A549 (cell line): ENCODE data around the gene WSCD2. TPM values are rescaled to one million over a fixed set of nuclear protein-coding genes. Genes with fewer than 3 reads are reported as not detected.

Source experiments
- ATAC-seq, 2 experiments: fragments of 200-7000 bp in 1 of 2; fragments of >200 bp in 1 of 2; cut with Nextera tagmentation in 1 of 2; cut with Tn5 transposase in 1 of 2; 3 replicates each; pipeline versions ENCODE4 v1.8.0 to v1.9.1; 2018 to 2020; ENCODE audit warnings: mild to moderate bottlenecking in 1 of 2, moderate library complexity in 1 of 2
- CTCF ChIA-PET: fragments of 300-600 bp; sonication (Branson Sonifier 250); formaldehyde crosslinking; extraction: SDS; loops from one replicate; lab custom pipeline; 2021; ENCODE audit warnings: antibody characterized with exemption, inconsistent platforms; lab: Yijun Ruan, JAX
- POLR2A ChIA-PET: fragments of 350-600 bp; formaldehyde crosslinking; extraction: SDS; loops from one replicate; lab custom pipeline; 2021; ENCODE audit warnings: antibody characterized with exemption, inconsistent platforms; lab: Yijun Ruan, JAX
- DNase-seq, 2 experiments: peaks; one replicate each; pipeline versions ENCODE4 v3.0.0 to v3.0.0-alpha.2; 2011 to 2016; ENCODE audit warnings: low read depth in 1 of 2, low spot score in 1 of 2
- FAIRE-seq: peaks from 2 replicates; lab custom pipeline; 2011; peaks lifted over from hg19 to GRCh38; lab: Jason Lieb, UNC
- H3K27ac ChIP-seq, 2 experiments: fragments of >200 bp; sonication (Bioruptor Twin); formaldehyde crosslinking; 3 replicates each; pipeline ENCODE4 v1.5.1; 2016 to 2017
- H3K4me1 ChIP-seq: fragments of >200 bp; sonication (Bioruptor Twin); formaldehyde crosslinking; 3 replicates; pipeline ENCODE4 v1.6.1; 2016
- H3K4me2 ChIP-seq: fragments of >200 bp; sonication (Bioruptor Twin); formaldehyde crosslinking; 3 replicates; pipeline ENCODE4 v1.6.1; 2016
- H3K4me3 ChIP-seq: fragments of >200 bp; sonication (Bioruptor Twin); formaldehyde crosslinking; 3 replicates; pipeline ENCODE4 v1.5.1; 2016
- H3K9me3 ChIP-seq: fragments of >200 bp; sonication (Bioruptor Twin); formaldehyde crosslinking; 3 replicates; pipeline ENCODE4 v1.6.1; 2016
- BHLHE40 ChIP-seq: IDR thresholded peaks from 2 replicates; pipeline ENCODE4 v1.6.1; 2012; ENCODE audit warnings: low read depth, low read length, inconsistent platforms
- CBX2 ChIP-seq: fragments of 200-600 bp; sonication (generic); IDR thresholded peaks from 2 replicates; pipeline ENCODE4 v1.6.1; 2016; ENCODE audit warnings: low read depth, mild to moderate bottlenecking, borderline replicate concordance
- CEBPB ChIP-seq, 2 experiments: fragments of >200 bp in 1 of 2; sonication (Bioruptor Twin) in 1 of 2; formaldehyde crosslinking in 1 of 2; IDR thresholded peaks; 2 replicates each; pipeline ENCODE4 v1.6.1; 2012 to 2016
- E2F6 ChIP-seq: IDR thresholded peaks from 2 replicates; pipeline ENCODE4 v1.6.1; 2012; ENCODE audit warnings: low read depth, borderline replicate concordance
- EHF ChIP-seq: fragments of 250-450 bp; sonication (Bioruptor Pico); IDR thresholded peaks from 2 replicates; pipeline ENCODE4 v1.5.0; 2020; ENCODE audit warnings: mild to moderate bottlenecking
- EP300 ChIP-seq, 2 experiments: fragments of >200 bp; sonication (Bioruptor Twin); formaldehyde crosslinking; IDR thresholded peaks; 2 replicates in 1 of 2; 3 replicates in 1 of 2; pipeline ENCODE4 v1.6.1; 2016 to 2017
- FOSL2 ChIP-seq, 2 experiments: fragments of 450-650 bp in 1 of 2; fragments of >200 bp in 1 of 2; sonication (Bioruptor Twin) in 1 of 2; formaldehyde crosslinking; IDR thresholded peaks; 2 replicates each; pipeline versions ENCODE4 v1.5.0 to v1.6.1; 2016 to 2020; ENCODE audit warnings: mild to moderate bottlenecking in 1 of 2, moderate library complexity in 1 of 2
- FOXS1 ChIP-seq: fragments of 250-450 bp; sonication (Bioruptor Pico); IDR thresholded peaks from 2 replicates; pipeline ENCODE4 v1.5.0; 2020; ENCODE audit warnings: mild to moderate bottlenecking, moderate library complexity
- HDAC2 ChIP-seq: fragments of 200-600 bp; sonication (generic); IDR thresholded peaks from 2 replicates; pipeline ENCODE4 v1.6.1; 2016
- HEYL ChIP-seq: fragments of 250-450 bp; sonication (Bioruptor Pico); IDR thresholded peaks from 2 replicates; pipeline ENCODE4 v1.8.0; 2021; ENCODE audit warnings: mild to moderate bottlenecking, moderate library complexity
- HOXA7 ChIP-seq: fragments of 250-450 bp; sonication (Bioruptor Pico); IDR thresholded peaks from 2 replicates; pipeline ENCODE4 v1.5.0; 2020; ENCODE audit warnings: mild to moderate bottlenecking, moderate library complexity
- HOXB13 ChIP-seq: fragments of 250-450 bp; sonication (Bioruptor Pico); IDR thresholded peaks from 2 replicates; pipeline ENCODE4 v1.5.0; 2020; ENCODE audit warnings: low read depth, mild to moderate bottlenecking, moderate library complexity
- JUN ChIP-seq, 2 experiments: fragments of >200 bp; sonication (Bioruptor Twin); formaldehyde crosslinking; IDR thresholded peaks; 2 replicates in 1 of 2; 3 replicates in 1 of 2; pipeline ENCODE4 v1.6.1; 2016 to 2017
- KDM1A ChIP-seq: fragments of 200-600 bp; sonication (generic); IDR thresholded peaks from 2 replicates; pipeline ENCODE4 v1.6.1; 2016; ENCODE audit warnings: low read depth, mild to moderate bottlenecking
- MAZ ChIP-seq: fragments of 150-350 bp; IDR thresholded peaks from 2 replicates; pipeline ENCODE4 v1.6.1; 2014; ENCODE audit warnings: antibody characterized with exemption, low read depth, low read length, borderline replicate concordance
- NFE2L2 ChIP-seq: fragments of 150-350 bp; conservative IDR thresholded peaks from 2 replicates; pipeline ENCODE4 v1.6.1; 2014; ENCODE audit warnings: low read length
- NPAS2 ChIP-seq: fragments of 250-450 bp; sonication (Bioruptor Pico); IDR thresholded peaks from 2 replicates; pipeline ENCODE4 v1.8.0; 2022; ENCODE audit warnings: mild to moderate bottlenecking, moderate library complexity, borderline replicate concordance
- NR3C1 ChIP-seq: fragments of >200 bp; sonication (Bioruptor Twin); formaldehyde crosslinking; IDR thresholded peaks from 3 replicates; pipeline ENCODE4 v1.6.1; 2017
- PBX3 ChIP-seq: IDR thresholded peaks from 2 replicates; pipeline ENCODE4 v1.6.1; 2012
- PHF8 ChIP-seq: fragments of 200-600 bp; sonication (generic); IDR thresholded peaks from 2 replicates; pipeline ENCODE4 v1.6.1; 2016; ENCODE audit warnings: low read depth, mild to moderate bottlenecking, antibody characterized with exemption, moderate library complexity, borderline replicate concordance
- POLR2A ChIP-seq: IDR thresholded peaks from 2 replicates; pipeline ENCODE4 v1.6.1; 2012; ENCODE audit warnings: mild to moderate bottlenecking, low read length
- POLR2AphosphoS2 ChIP-seq: conservative IDR thresholded peaks from 2 replicates; pipeline ENCODE4 v1.6.1; 2012; ENCODE audit warnings: low read length, improper control_type of control experiment, inconsistent platforms
- RFX5 ChIP-seq: fragments of 450-650 bp; IDR thresholded peaks from 2 replicates; pipeline ENCODE4 v1.7.1; 2014; ENCODE audit warnings: antibody characterized with exemption, mild to moderate bottlenecking, moderate library complexity
- TFCP2L1 ChIP-seq: fragments of 250-450 bp; sonication (Bioruptor Pico); IDR thresholded peaks from 2 replicates; pipeline ENCODE4 v1.5.0; 2021; ENCODE audit warnings: mild to moderate bottlenecking
- TP53 ChIP-seq: fragments of 250-450 bp; sonication (Bioruptor Pico); IDR thresholded peaks from 2 replicates; pipeline ENCODE4 v1.5.0; 2021; ENCODE audit warnings: mild to moderate bottlenecking, moderate library complexity
- ZNF302 ChIP-seq: fragments of 250-450 bp; sonication (Bioruptor Pico); IDR thresholded peaks from 2 replicates; pipeline ENCODE4 v1.9.0; 2021; ENCODE audit warnings: inconsistent platforms, mild to moderate bottlenecking, moderate library complexity
- ZSCAN20 ChIP-seq: fragments of 250-450 bp; sonication (Bioruptor Pico); IDR thresholded peaks from 2 replicates; pipeline ENCODE4 v1.8.0; 2022; ENCODE audit warnings: mild to moderate bottlenecking, moderate library complexity
- WGBS: methylation state at CpG from one replicate; pipeline ENCODE4 v1.1.6; 2017; ENCODE audit errors: missing lambda C conversion rate; 5-methylcytosine and 5-hydroxymethylcytosine counted together
- polyA plus RNA-seq, 4 experiments: library from polyadenylated mRNA; depleted of rRNA in 3 of 4; stranded (reverse); fragments of >200 nt; fragmentation: RNase III in 1 of 4; extraction: RNeasy Plus Mini Kit Qiagen cat#74134 plus additional on column Dnase treatment in 1 of 4; gene quantifications; 2 replicates in 3 of 4; 3 replicates in 1 of 4; pipeline ENCODE4 v1.2.3, GENCODE V29; 2011 to 2017
- TF ChIP-seq, protein P1 (sequence below): IDR thresholded peaks from 2 replicates; pipeline ENCODE4 v1.6.1; 2012

WSCD2 gene
- polyA plus RNA-seq, 2 of the 4 experiments (the other 2 are of a cell fraction) = not detected

DNA sequence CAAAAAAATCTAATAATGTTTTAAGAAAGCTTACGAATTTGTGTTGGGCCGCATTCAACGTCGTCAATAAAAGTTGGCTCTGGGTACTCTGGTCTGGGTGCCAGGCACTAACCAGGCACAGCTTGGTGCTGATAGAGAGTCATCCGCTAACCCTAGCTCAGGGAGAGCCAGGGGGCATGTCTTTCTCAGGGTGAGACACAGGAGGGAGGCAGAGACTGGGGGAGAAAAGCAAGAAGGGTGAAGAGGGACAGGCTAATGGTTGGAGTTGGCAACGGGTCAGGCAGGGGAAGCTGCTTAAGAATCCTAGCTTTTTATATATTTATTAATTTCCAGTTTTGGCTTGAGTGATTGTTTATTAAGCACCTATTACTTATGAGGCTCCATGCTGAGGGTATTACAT is 105.1 kb downstream of the WSCD2 start:
- Histone ChIP-seq H3K4me1 (no peaks in the 10 kb centered on the region), H3K4me3 (no peak overlapping the region), H3K27ac (no peak overlapping the region), H3K9me3 (peaks cover 5% of the 10 kb centered on the region; the same call in 2 of the 3 replicates), H3K4me2 (no peak overlapping the region)
- ChIA-PET POLR2A (no interaction called here), CTCF (interaction anchor here (1.8 kb wide), 1 partner anchor 9 kb away, joined by 5 read pairs; no protein-coding TSS in a partner anchor)
- FAIRE-seq = no peak
- WGBS = 39% methylated on average over 6 of the region's 6 CpGs
- TF ChIP-seq BHLHE40 = no peak
- TF ChIP-seq NR3C1 = no peak
- no peak for TF ChIP-seq ZNF302 (CRISPR knock-in tag)
- no peak for TF ChIP-seq KDM1A
- no peak for TF ChIP-seq TP53 (CRISPR knock-in tag)
- TF ChIP-seq EHF (CRISPR knock-in tag) = no peak
- no peak for TF ChIP-seq ZSCAN20 (CRISPR knock-in tag)
- TF ChIP-seq HDAC2 = no peak
- no peak for TF ChIP-seq EP300 (IDR thresholded peaks at IDR 0.05)
- TF ChIP-seq FOXS1 = no peak
- no peak for TF ChIP-seq NFE2L2
- ATAC-seq = no peak
- DNase-seq = no peak

GRCh38 chr12:108235197-108235984 is 106.3 kb downstream of the WSCD2 start:
- CTCF ChIA-PET = interaction anchor here (0.7 to 1.8 kb wide), 2 partner anchors 10 to 99 kb away, joined by 3 to 5 read pairs; no protein-coding TSS in a partner anchor
- DNase-seq (no peak), ATAC-seq (no peak), FAIRE-seq (no peak)
- POLR2A ChIA-PET = no interaction called here
- Histone ChIP-seq H3K4me1 (no peaks in the 10 kb centered on the region), H3K4me2 (no peak overlapping the region), H3K27ac (no peak overlapping the region), H3K9me3 (peaks cover 5% of the 10 kb centered on the region; the same call in 2 of the 3 replicates), H3K4me3 (no peak overlapping the region)
- 4% methylated on average over 5 of the region's 5 CpGs for WGBS
- TF ChIP-seq MAZ (no peak), FOSL2 (IDR thresholded peaks at IDR 0.05) (no peak), FOSL2 (CRISPR knock-in tag; IDR thresholded peaks at IDR 0.05) (no peak), POLR2AphosphoS2 (no peak), NPAS2 (CRISPR knock-in tag) (no peak)

GRCh38 chr12:108235985-108236263 is 106.8 kb downstream of the WSCD2 start:
- ChIA-PET CTCF (interaction anchor here (0.7 kb wide), 1 partner anchor 99 kb away, joined by 3 read pairs; no protein-coding TSS in a partner anchor), POLR2A (no interaction called here)
- no peak for ATAC-seq
- no peak for DNase-seq
- Histone ChIP-seq H3K27ac (no peak overlapping the region), H3K4me1 (no peaks in the 10 kb centered on the region), H3K4me3 (no peak overlapping the region), H3K9me3 (peaks cover 5% of the 10 kb centered on the region; the same call in 2 of the 3 replicates), H3K4me2 (no peak overlapping the region)
- 6% methylated on average over 3 of the region's 3 CpGs for WGBS
- FAIRE-seq = no peak
- TF ChIP-seq E2F6 = no peak
- TF ChIP-seq CBX2 = no peak
- TF ChIP-seq HOXB13 (CRISPR knock-in tag) = no peak
- TF ChIP-seq HDAC2 = no peak
- no peak for TF ChIP-seq HOXA7 (CRISPR knock-in tag)
- TF ChIP-seq JUN (IDR thresholded peaks at IDR 0.05) = no peak
- no peak for TF ChIP-seq PBX3
- TF ChIP-seq, protein P1, sequence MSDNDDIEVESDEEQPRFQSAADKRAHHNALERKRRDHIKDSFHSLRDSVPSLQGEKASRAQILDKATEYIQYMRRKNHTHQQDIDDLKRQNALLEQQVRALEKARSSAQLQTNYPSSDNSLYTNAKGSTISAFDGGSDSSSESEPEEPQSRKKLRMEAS = no peak
- no peak for TF ChIP-seq POLR2A
- TF ChIP-seq EP300 (IDR thresholded peaks at IDR 0.05) = no peak
- TF ChIP-seq RFX5 = no peak
- no peak for TF ChIP-seq PHF8
- no peak for TF ChIP-seq NPAS2 (CRISPR knock-in tag)
- no peak for TF ChIP-seq HEYL
- no peak for TF ChIP-seq TFCP2L1 (CRISPR knock-in tag)
- no peak for TF ChIP-seq CEBPB (IDR thresholded peaks at IDR 0.05)
- TF ChIP-seq, all 56 proteins: peak for 0
